ENCODE results near the gene RBFOX1.

RBFOX1 gene

GRCh38 chr16:7373776-7374175, 41.1 kb downstream of the RBFOX1 start:
- no peak for DNase-seq (ENCODE audit: low read depth, low spot score)

GRCh38 chr16:7374614-7375174, 42.0 kb downstream of the RBFOX1 start:
- no peak for DNase-seq (ENCODE audit: low read depth, low spot score)

GRCh38 chr16:7376227-7376626, 43.6 kb downstream of the RBFOX1 start:
- DNase-seq (ENCODE audit: low read depth, low spot score), result no peak

- no peak for DNase-seq (ENCODE audit: low read depth, low spot score)
These were observed 44.6 kb downstream of the RBFOX1 start for GRCh38 chr16:7377231-7377630.

- no peak for DNase-seq (ENCODE audit: low read depth, low spot score)
These were observed 45.5 kb downstream of the RBFOX1 start for GRCh38 chr16:7378024-7378695.

DNA sequence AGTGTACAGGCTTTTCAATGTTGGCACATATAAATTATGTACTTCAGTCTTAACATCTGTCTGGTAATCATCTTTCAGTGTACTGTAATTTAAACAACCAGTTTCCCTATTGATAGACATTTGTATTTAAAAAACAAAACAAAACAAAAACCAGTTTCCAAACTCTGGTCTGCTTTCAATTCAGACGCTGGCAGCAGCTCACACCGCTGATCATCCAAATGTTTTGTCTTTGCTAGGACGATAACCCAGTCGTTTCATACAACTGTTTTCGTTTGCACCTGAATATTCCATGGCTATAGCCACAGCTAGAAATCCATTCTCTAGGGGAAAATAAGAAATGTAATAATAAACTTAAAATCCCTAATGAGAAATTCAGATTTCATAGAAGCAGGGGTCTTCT, 47.8 kb downstream of the RBFOX1 start:
- DNase-seq (ENCODE audit: low read depth, low spot score), result no peak

- no peak for DNase-seq (ENCODE audit: low read depth, low spot score)
These were observed 48.3 kb downstream of the RBFOX1 start for GRCh38 chr16:7380911-7381310.

GRCh38 chr16:7381671-7382070, 49.0 kb downstream of the RBFOX1 start:
- DNase-seq (ENCODE audit: low read depth, low spot score), result no peak

DNA sequence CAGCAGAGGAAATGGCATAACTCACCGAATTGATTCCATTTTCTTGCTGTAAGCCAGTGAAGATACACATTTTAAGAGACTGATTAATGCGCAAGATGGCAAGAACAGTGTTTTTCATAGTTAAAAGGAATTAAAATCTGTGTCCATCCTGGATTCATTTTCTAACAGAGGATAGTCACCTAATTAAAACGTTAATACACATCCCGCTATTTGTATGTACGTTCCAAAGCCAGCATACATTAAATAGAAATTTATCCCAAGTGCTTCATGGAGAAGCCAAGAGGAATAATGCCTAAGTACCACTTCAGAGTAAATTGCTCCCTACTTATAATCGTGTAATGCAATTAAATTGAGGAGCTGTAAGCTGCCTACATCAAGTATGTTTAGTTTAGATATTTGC, 49.9 kb downstream of the RBFOX1 start:
- DNase-seq (ENCODE audit: low read depth, low spot score), result no peak

DNA sequence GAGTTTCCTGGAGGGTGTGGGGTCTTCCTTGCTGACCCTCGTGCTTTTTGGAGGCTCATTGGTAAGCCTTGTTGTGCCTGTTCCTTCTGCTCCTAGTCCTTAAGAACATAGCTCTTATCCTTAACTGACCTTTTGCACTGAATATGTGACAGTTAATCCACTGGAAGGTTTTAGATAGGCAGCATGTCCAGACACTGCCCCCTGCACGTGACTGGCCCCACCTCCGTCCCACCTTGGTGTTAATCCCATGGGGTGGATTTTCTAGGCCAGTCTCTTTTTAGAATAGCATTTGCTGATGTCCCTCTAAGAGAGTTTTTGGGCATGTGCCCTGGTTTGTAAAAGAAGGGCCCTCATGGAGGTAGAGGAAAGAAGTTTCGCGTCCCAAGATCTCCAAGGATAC, 58.3 kb downstream of the RBFOX1 start:
- DNase-seq (ENCODE audit: low read depth, low spot score), result no peak

- no peak for DNase-seq (ENCODE audit: low read depth, low spot score)
These were observed 59.0 kb downstream of the RBFOX1 start for GRCh38 chr16:7391694-7392093.

GRCh38 chr16:7392206-7392605, 59.6 kb downstream of the RBFOX1 start:
- no peak for DNase-seq (ENCODE audit: low read depth, low spot score)

DNA sequence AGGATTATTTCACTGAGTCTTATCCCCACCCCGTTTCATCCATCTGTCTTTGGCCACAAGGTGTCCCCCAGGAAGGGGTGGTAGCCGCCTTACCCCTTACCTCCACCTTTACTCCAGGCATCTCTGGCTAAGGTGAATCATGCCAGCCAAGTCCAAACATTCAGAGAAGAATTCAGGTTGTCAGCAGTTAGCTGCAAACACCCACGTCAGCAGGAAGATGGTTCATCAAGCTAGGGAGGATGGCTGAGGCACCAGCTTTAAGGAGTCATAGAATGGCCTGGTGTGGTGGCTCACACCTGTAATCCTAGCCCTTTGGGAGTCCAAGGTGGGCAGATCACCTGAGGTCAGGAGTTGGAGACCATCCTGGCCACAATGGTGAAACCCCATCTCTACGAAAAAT, 61.0 kb downstream of the RBFOX1 start:
- no peak for DNase-seq (ENCODE audit: low read depth, low spot score)

DNA sequence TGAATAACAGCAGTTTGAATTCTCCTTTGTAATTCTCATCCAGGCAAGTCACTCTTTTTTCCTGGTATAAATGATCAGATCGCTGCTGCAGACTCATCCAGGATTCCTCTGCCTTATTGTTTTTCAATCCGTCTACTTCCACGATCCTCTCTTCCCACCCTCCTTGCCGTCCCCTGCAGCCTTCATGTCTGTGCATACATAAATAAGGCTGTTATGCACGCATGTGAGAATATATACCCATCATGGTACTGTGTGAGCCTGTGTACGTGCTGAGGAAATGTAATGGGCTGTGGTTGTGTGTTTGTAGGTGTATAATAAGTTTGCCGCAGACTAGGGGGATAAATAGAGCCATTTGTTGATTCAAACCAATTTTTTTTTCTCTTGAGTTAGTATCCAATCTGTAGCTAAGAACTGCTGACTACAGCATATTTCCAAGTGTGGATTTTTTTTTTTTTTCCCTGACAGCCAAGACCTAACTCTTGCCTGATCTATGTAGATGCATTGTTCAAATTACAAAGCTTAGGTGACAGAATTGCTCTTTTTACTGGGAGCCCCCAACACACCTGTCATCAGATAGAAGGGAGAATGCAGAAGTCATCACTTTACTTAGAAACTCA, 62.2 kb downstream of the RBFOX1 start:
- no peak for DNase-seq (ENCODE audit: low read depth, low spot score)

DNA sequence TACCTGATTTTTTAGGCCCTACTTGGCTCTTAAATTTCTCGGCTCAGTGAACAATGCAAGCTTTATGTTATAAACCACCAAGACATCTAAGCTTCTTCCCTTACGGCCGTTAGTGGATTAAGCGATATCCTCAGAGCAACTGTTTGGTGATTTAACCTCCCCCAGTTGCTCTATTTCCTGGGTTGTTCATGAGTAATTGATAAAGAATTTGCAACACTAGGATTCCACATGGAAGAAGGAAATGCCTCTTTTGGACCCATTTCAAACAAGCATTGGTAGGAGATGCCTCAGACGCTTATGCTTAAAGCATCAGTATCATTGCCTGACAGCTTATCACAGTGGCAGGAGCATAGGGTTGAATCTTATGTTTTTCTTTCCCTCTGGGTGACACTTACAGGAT, 65.3 kb downstream of the RBFOX1 start:
- DNase-seq (ENCODE audit: low read depth, low spot score), result no peak

GRCh38 chr16:7398536-7398935, 65.9 kb downstream of the RBFOX1 start:
- no peak for DNase-seq (ENCODE audit: low read depth, low spot score)

DNA sequence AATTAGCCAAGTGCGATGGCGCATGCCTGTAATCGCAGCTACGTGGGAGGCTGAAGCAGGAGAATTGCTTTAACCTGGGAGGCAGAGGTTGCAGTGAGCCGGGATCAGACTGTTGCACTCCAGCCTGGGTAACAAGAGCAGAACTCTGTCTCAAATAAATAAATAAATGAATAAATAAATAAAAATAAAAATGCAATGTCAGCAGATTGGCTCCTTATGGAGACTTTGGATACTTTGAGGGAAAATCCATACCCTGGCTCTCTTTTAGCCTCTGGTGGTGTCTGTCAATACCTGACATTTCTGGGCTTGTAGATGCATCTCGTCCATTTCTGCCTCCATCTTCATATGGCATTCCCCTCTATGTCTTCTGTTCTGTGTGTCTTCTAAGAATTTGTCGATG, 66.7 kb downstream of the RBFOX1 start:
- DNase-seq (ENCODE audit: low read depth, low spot score), result no peak

DNA sequence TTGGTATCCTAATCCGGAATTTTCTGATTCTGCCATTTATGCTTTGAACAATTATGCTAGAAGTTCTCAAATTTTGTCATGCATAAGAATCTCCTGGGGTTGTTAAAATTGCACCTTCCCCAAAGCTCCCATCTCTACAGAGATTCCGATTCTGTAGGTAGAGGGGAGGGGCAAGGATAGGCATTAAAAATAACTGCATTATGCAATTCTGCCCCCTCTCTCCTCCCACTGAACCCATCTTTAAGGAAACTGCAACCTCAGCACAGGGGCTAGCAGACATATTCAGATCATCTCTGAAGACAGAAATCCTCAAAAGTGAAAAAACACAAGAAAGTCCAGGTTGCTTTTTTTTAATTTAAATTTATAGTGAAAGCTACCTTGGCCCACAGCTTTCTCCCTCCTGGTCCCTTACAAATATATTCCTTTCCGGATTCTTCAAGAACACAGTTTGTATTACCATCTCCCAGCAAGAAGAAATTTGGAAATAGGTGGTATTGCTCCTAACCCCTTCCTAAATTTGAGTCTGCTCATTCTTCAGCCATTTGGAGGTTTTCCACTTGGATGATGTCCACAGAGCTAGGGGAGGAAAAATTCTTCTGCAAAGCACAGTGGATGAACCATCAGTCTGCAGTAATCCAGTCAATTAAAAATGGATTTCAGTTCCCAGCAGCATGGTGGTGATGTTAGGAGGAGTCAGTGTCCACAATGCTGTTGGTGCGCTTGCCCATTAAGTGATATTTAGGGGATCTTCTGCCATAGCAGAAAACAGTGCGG, 67.7 kb downstream of the RBFOX1 start:
- no peak for DNase-seq (ENCODE audit: low read depth, low spot score)

- DNase-seq (ENCODE audit: low read depth, low spot score), result no peak
These were observed 71.6 kb downstream of the RBFOX1 start for GRCh38 chr16:7404217-7404616.

DNA sequence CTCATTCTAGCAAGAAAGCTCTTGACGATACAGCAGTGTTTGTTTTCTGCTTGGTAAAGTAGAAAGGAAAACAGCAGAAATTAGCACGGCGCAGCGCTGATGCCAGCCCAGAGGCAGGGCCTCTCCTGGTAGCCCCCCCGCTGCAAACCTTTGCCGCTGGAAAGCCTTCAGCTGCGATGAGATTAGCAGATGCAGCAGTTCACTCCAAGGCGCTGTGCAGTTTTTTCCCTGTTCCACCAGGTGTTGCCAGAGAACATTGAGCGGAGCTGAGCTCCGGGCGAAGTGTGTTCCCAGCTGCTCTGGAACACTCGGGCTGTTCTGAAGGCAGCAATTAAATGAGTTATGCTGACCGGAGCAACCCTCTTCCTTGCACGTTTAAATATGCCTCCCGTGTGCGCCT, 72.5 kb downstream of the RBFOX1 start:
- DNase-seq (ENCODE audit: low read depth, low spot score), result no peak

DNA sequence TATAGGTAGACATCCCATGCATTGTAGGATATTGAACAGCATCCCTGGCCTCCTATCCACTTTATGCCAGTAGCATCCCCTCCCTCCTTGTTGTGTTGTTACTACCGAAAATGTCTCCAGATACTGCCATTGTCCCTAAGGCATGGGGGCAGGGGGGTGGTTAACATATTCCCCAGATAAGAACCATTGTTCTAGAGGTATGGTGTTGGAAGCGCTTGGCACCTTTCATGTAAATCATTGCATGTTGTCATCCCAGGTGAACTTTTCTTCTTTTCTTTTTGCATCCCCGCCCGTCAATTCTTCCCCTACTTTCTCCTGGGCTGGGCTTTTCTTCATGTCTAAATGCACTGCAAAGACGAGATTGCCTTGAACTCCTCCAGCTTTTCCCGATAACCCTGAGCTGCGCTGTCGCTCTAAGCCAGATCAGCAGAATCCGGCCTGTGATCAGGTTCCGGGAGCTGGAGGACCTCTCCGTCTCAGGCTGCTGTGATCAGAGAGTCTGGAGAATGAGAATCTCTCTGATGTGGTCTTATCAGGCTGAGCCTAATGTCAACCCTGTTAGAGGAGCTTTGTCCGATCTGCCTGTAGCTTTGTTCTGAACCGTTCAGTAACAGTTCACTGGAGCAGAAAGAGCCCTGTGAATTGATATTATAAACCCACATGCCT, 76.2 kb downstream of the RBFOX1 start:
- DNase-seq (ENCODE audit: low read depth, low spot score), result no peak

DNA sequence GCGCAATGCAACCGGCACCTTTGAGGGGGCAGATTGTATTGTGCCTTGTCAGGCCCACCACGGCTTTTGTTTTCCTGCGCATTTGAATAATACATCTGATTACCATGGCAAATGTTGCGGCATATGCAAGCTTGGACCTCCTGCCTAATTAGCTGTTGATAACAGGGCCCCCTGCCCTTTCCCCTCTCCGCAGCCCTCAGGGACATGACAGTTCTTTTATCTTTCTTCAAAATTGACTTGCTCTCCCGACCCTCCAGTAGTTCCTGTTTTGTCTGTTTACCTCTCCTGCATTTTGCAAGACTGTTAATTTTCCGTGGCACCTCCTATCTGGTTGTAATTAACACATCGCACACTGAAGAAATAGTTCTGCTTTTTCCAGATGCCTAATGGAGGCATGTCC, 86.8 kb downstream of the RBFOX1 start:
- DNase-seq (ENCODE audit: low read depth, low spot score), result no peak

Measured in brain pericyte (primary cell).